ENCODE data around the gene RANBP1. TPM values are rescaled to one million over a fixed set of nuclear protein-coding genes. Genes with fewer than 3 reads are reported as not detected.

RANBP1 gene
- total and polyA plus RNA-seq, 11 donors: 29.3 to 85.3 (median 41.5) TPM

GRCh38 chr22:20143883-20144665, 28.2 kb downstream of the RANBP1 start:
- TF ChIP-seq CTCF (IDR thresholded peaks at IDR 0.05) (no peak), POLR2A (IDR thresholded peaks at IDR 0.05) (no peak)
- Histone ChIP-seq H3K9me3 (no peaks in the 10 kb centered on the region), H3K4me1 (no peaks in the 10 kb centered on the region), H3K36me3 (peaks cover 0 to 59% (median 12%) of the 10 kb centered on the region in 9 donors), H3K27me3 (no peaks in the 10 kb centered on the region), H3K27ac (no peak overlapping the region), H3K4me3 (no peak overlapping the region)
- DNase-seq (no peak), ATAC-seq (no peak)
- WGBS, 4 donors: 80 to 90% (median 87%) methylated on average over 10 to 19 of the region's 19 CpGs
- intact Hi-C loops (cut with DNase I): no loop called here

GRCh38 chr22:20145206-20145831, 29.4 kb downstream of the RANBP1 start:
- Histone ChIP-seq H3K27me3 (no peaks in the 10 kb centered on the region), H3K27ac (no peak overlapping the region), H3K36me3 (peaks cover 0 to 52% (median 6%) of the 10 kb centered on the region in 9 donors), H3K4me3 (no peak overlapping the region), H3K4me1 (no peaks in the 10 kb centered on the region), H3K9me3 (no peaks in the 10 kb centered on the region)
- ATAC-seq (no peak), DNase-seq (no peak)
- TF ChIP-seq POLR2A (IDR thresholded peaks at IDR 0.05) (no peak), CTCF (IDR thresholded peaks at IDR 0.05) (no peak)
- intact Hi-C loops (cut with DNase I): no loop called here
- WGBS, 4 donors: 94 to 95% (median 94%) methylated on average over 8 to 22 of the region's 22 CpGs

- Histone ChIP-seq H3K4me1 (no peaks in the 10 kb centered on the region), H3K9me3 (no peaks in the 10 kb centered on the region), H3K27ac (no peak overlapping the region), H3K4me3 (no peak overlapping the region), H3K27me3 (no peaks in the 10 kb centered on the region), H3K36me3 (peaks cover 0 to 47% (median 6%) of the 10 kb centered on the region in 9 donors)
- TF ChIP-seq POLR2A (IDR thresholded peaks at IDR 0.05) (no peak), CTCF (IDR thresholded peaks at IDR 0.05) (no peak)
- ATAC-seq (no peak), DNase-seq (no peak)
- intact Hi-C loops (cut with DNase I): no loop called here
- 90 to 94% (median 94%) methylated on average over 10 to 21 of the region's 21 CpGs for WGBS, 4 donors
These were observed 29.9 kb downstream of the RANBP1 start for GRCh38 chr22:20145832-20146223.

DNA sequence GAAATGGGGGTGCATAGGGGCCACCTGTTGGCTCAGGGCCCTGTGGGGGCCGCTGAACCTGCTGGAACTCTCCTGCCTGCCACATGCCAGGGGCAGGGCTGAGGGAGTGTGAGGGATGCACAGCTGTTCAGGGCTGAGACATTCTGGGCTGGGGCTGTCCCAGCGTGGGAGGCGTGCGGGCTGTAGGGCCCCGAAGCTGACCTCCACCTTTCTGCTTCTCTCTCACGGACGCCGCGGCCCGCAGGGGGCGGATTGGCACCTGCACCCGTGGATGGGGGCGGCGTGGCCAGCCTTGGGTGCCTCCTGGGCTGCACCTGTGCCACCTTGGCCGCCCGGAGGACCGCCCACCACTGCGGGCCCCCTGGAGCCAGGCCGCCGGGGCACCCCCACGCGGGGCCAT, 30.9 kb downstream of the RANBP1 start:
- no peak overlapping the region for H3K4me3 ChIP-seq
- no peaks in the 10 kb centered on the region for H3K4me1 ChIP-seq
- TF ChIP-seq CTCF (IDR thresholded peaks at IDR 0.05) (no peak), POLR2A (IDR thresholded peaks at IDR 0.05) (no peak)
- intact Hi-C loops (cut with DNase I): no loop called here
- no peaks in the 10 kb centered on the region for H3K27me3 ChIP-seq
- no peak for ATAC-seq
- H3K27ac ChIP-seq: no peak overlapping the region
- DNase-seq: no peak
- H3K36me3 ChIP-seq: peaks cover 0 to 40% (median 6%) of the 10 kb centered on the region in 9 donors
- WGBS, 4 donors: 88 to 91% (median 89%) methylated on average over 9 to 22 of the region's 22 CpGs
- H3K9me3 ChIP-seq: no peaks in the 10 kb centered on the region
